GM18526 (cell line): ENCODE results near the gene PHACTR3.

Source experiments
- POLR2A ChIP-seq: IDR thresholded peaks from 3 replicates; pipeline ENCODE4 v1.6.1; 2011; ENCODE audit not compliant: insufficient read length; ENCODE audit errors: extremely low read depth

The PHACTR3 gene

DNA sequence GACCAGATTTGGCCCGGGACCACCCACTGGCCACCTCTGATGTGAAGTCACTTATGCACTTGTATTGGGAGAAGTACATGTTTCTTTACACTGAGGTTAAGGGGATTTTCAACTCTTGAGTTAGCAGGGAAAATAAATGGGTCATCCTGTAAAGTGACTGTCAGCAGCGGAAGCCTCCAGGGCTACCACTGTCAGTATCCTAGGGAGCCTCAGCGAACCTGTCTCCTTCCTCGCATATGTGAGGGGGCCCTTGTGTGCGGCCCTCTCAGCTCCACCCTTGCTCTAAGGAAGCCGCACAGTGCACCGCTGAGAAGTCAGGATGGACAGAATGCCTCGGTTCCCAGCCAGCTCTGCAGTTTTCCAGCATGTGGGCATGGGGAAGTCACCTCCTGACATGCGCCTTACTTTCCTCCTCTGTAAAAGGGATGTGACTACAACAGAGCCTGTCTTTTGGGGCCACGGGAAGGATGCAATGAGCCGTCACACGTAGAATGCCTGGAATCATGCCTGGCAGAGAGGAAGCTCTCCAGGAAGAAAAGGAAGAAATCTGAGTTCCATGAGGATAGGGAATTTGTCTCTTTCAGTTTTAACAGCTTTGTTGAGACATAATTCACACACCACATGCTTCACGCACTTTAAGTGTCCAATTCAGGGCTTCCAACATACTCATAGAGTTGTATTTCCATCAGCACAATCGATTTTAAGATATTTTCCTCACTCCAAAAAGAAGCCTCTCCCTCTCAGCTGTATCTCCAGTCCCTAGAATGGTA lies 213.7 kb downstream of the PHACTR3 start:
- no peak for TF ChIP-seq POLR2A

- TF ChIP-seq POLR2A = no peak
Measured at GRCh38 chr20:59818911-59819310, 214.6 kb downstream of the PHACTR3 start.

- TF ChIP-seq POLR2A = no peak
Measured at GRCh38 chr20:59819496-59820203, 215.3 kb downstream of the PHACTR3 start.

- no peak for TF ChIP-seq POLR2A
Measured at GRCh38 chr20:59820204-59821041, 216.1 kb downstream of the PHACTR3 start.

GRCh38 chr20:59821201-59821600 lies 216.9 kb downstream of the PHACTR3 start:
- TF ChIP-seq POLR2A = no peak

DNA sequence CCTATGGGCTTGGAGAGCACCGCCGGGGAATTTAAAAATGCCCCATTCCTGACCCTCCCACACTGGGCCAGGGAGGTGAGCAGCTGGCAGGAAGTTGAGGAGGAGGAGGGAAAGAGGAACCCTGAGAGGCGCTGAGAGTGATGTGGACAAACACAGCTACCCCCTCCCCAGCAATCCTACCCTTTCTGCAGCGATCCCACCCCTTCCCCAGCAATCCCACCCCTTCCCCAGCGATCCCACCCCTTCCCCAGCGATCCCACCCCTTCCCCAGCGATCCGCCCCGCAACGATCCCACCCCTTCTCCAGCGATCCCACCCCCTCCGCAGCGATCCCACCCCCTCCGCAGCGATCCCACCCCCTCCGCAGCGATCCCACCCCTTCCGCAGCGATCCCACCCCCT lies 217.4 kb downstream of the PHACTR3 start:
- no peak for TF ChIP-seq POLR2A

DNA sequence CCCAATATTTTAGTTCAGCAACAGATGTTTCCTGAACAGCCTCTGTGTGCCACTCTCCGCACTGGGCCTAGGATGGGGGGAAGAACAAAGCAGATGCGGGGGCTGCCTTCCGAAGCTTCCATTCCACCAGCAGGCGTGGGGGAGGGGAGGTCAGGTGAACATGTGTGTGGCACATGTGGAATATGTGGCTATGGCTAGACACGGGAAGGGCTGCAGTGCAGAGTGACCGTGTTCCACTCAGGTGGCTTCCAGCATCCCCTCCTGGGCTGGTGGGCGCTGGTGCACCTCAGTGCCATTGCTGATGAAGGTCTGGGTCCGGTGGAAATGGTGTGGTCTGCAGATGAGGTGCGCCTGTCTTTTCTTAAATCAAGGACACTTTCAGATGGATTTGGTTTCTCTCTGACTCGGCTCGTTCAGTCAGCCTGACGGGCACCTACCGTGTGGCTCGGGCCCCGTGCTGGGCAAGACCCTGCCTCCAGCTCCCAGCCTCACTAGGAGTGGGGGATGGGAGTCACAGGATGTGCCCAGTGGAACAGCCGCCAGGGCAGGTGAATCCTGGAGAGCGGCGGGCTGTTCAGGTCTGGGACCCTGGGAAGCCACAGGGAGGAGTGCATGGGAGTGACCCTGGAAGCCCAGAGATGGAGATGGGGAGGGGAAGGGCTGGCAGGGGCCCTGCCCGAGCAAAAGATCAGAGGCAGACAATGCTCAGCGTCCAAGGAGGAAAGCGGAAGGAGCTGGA lies 218.1 kb downstream of the PHACTR3 start:
- TF ChIP-seq POLR2A = no peak

DNA sequence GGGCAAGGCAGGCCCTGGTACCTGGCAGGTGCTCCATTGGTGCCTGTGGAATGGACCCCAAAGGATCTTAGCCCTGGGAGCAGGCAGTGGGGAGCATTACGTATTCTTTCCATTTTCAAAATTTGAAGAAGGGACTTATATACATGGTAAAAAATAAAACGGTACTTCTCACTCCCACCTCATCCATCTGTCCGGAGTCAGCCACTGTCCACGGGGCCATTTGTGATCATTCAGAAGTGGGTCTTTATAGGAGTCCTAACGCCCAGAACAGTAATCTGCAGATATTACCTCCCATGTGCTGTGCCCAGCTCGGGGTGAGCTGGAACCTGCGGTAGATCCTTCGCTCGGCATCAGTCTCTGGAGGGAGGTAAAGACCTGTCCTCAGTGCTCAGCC lies 218.7 kb downstream of the PHACTR3 start:
- no peak for TF ChIP-seq POLR2A

DNA sequence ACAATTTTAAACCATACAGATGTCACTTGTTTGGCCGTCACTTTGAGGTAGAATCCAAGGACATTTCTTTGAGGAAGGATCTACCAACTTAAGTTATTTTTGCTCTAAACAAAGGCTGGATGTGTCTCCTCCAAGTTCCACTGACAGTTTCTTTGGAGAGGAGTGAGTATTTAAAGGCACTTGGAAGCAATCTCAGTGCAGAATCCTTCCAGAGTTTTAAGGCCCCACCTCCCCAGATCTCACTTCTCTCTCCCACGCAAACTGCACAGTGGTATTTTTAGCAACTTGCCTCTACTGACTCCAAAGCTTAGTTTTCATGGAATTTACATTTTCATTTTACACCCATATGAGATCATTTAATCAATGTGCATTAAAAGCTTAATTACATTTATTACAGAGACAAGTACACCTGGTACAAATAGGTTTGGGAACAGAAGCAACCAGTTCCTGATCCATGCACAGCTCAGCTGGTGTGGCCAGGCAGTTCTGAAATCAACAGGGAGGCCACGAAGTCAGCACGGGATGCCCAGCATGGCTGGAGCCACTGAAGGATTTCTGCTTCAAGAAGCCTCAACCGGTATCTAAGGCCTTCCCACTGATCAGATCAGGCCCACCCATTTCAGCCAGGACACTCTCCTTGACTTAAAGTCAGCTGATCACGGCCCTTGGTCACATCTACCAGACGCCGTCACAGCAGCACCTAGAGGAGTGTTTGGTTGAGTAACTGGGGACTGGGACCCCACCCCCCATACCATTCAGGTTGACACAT lies 219.3 kb downstream of the PHACTR3 start:
- TF ChIP-seq POLR2A = no peak

DNA sequence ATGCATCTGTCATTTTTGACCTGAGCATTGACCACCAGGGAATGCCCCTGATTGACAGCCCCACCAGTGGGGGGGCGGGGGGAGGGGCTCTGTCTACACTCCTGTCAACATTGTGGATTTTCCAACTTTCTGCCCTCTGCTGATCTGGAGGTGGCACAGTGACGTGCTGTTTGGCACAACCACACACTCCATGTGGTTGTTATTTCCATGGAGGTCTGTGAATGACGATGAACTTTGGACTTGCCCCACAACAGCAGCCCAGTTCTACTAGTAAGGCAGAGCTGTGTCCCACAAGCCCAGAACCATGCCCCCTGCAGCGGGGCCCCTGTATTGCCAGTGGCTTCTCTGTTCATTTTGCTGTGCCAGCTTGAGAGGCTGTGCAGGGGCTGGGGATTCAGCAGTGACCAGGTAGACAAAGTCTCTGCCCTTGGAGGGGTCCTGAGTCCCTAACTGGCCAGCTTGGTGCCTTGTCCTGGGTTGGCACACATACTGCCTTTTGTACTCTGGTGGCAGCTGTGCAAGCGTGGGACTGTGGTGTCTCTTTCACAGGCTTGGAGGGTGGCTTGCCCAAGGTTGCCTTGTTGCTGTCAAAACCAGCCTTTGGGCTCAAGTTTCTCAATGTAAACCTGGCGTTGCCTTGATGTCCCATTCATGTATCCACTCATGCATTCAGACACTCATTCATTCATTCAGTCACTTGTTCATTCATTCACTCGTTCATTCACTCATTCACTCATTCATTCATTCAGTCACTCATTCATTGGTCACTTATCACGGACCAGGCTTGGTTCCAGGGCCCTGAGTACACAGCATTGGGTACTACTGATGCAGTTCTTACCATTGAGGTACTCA lies 220.6 kb downstream of the PHACTR3 start:
- TF ChIP-seq POLR2A = no peak

GRCh38 chr20:59825563-59825920 lies 221.2 kb downstream of the PHACTR3 start:
- no peak for TF ChIP-seq POLR2A

DNA sequence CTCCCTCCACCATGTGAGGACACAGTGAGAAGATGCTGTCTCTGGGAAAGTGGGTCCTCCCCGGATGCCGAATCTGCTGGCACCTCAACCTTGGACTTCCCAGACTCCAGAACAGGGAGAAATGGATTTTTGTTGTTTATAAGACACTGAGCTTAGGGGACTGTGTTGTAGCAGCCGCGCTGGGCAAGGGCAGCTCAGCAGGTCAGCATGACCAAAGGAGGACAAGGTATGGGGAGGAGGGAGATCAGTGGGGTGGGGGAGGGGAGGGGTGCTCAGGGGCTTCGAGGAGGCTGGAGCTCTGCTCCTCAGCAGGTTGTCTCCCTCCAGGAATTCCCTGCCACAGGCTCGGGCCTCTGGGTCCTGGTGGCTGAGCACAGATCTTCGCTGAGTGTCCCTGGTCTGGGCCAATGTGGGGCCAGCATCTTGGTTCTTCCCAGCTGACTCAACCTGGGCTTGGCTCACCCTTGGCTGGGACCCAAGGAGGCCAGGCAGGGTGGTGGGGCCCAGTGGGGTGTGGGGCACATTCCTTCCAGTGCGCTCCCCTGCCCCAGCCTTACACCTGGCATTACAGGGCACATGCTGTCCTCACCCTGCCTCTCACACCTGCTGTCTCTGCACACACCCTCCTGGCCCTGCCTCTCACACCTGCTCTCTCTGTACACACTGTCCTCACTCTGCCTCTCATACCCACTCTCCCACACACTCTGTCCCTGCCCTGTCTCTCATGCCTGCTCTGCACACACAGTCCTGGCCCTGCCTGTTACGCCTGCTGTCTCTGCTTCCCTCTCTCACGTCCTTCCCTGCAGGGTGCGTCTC lies 221.8 kb downstream of the PHACTR3 start:
- no peak for TF ChIP-seq POLR2A
